Measurements from ENCODE around the gene EYS.

DNA sequence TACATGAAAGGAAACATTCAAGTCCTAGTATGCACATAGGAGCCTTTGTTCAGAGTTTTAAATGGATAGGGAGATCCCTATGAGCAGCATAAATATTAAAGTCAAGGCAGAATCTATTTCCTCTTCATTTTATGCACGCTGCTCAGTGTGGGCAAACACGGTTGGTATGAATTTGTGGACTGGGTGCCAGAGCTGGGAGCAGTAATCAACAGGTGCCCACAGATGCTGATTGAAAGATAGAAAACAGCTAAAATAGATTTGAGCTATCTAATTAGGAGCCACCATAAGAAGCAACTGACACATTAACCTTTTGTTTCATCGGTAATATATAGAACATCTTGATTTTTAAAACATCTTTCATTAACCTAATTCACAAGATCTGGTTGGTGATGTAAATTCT, 175.5 kb downstream of the EYS start:
- TF ChIP-seq, protein P1, sequence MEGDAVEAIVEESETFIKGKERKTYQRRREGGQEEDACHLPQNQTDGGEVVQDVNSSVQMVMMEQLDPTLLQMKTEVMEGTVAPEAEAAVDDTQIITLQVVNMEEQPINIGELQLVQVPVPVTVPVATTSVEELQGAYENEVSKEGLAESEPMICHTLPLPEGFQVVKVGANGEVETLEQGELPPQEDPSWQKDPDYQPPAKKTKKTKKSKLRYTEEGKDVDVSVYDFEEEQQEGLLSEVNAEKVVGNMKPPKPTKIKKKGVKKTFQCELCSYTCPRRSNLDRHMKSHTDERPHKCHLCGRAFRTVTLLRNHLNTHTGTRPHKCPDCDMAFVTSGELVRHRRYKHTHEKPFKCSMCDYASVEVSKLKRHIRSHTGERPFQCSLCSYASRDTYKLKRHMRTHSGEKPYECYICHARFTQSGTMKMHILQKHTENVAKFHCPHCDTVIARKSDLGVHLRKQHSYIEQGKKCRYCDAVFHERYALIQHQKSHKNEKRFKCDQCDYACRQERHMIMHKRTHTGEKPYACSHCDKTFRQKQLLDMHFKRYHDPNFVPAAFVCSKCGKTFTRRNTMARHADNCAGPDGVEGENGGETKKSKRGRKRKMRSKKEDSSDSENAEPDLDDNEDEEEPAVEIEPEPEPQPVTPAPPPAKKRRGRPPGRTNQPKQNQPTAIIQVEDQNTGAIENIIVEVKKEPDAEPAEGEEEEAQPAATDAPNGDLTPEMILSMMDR (IDR thresholded peaks at IDR 0.05) = no peak
- no peak for TF ChIP-seq POLR2A (IDR thresholded peaks at IDR 0.05)
